Epidermal melanocyte (primary cell): Measurements from ENCODE around the gene AFF2.

Experiments used
- DNase-seq: peaks from one replicate; pipeline ENCODE4 v3.0.0; 2011; ENCODE audit warnings: low spot score; ENCODE audit not compliant: insufficient read length

The AFF2 gene

GRCh38 chrX:148500423-148501385, at the start of gene AFF2:
Gene AFF2, plus strand, starts transcription at chrX:148500617. Its CDS starts 481 bp downstream, at chrX:148501098.
- no peak for DNase-seq

GRCh38 chrX:148457279-148457678, 43.1 kb upstream of the AFF2 start:
- DNase-seq = no peak

GRCh38 chrX:148459343-148459742, 41.1 kb upstream of the AFF2 start:
- DNase-seq = no peak

GRCh38 chrX:148466292-148466691, 34.1 kb upstream of the AFF2 start:
- no peak for DNase-seq

- DNase-seq = no peak
These were observed 30.1 kb upstream of the AFF2 start for GRCh38 chrX:148470324-148470723.

GRCh38 chrX:148474030-148474429, 26.4 kb upstream of the AFF2 start:
- DNase-seq = no peak

- DNase-seq = no peak
These were observed 8.4 kb upstream of the AFF2 start for GRCh38 chrX:148492057-148492456.

GRCh38 chrX:148495176-148495575, 5.2 kb upstream of the AFF2 start:
- DNase-seq = no peak

GRCh38 chrX:148498067-148498466, 2.4 kb upstream of the AFF2 start:
- DNase-seq = no peak

- DNase-seq = no peak
These were observed 587 bp upstream of the AFF2 start for GRCh38 chrX:148499638-148500422.

GRCh38 chrX:148501386-148502066, 1.1 kb downstream of the AFF2 start:
- DNase-seq = no peak

- DNase-seq = no peak
These were observed 4.1 kb downstream of the AFF2 start for GRCh38 chrX:148504506-148504905.

- no peak for DNase-seq
These were observed 7.0 kb downstream of the AFF2 start for GRCh38 chrX:148507418-148507817.

GRCh38 chrX:148512453-148512852, 12.0 kb downstream of the AFF2 start:
- no peak for DNase-seq

- DNase-seq = no peak
These were observed 13.2 kb downstream of the AFF2 start for GRCh38 chrX:148513661-148514060.

GRCh38 chrX:148517176-148517575, 16.8 kb downstream of the AFF2 start:
- no peak for DNase-seq

- no peak for DNase-seq
These were observed 21.6 kb downstream of the AFF2 start for GRCh38 chrX:148522006-148522405.

- DNase-seq = no peak
These were observed 23.1 kb downstream of the AFF2 start for GRCh38 chrX:148523303-148524080.

- DNase-seq = no peak
These were observed 30.2 kb downstream of the AFF2 start for GRCh38 chrX:148530464-148531077.

- DNase-seq = no peak
These were observed 33.9 kb downstream of the AFF2 start for GRCh38 chrX:148534291-148534690.
